ENCODE data around the gene FZD1.

FZD1 gene

GRCh38 chr7:91265693-91266066 lies 1.4 kb downstream of the FZD1 start:
- DNase-seq: no peak

DNA sequence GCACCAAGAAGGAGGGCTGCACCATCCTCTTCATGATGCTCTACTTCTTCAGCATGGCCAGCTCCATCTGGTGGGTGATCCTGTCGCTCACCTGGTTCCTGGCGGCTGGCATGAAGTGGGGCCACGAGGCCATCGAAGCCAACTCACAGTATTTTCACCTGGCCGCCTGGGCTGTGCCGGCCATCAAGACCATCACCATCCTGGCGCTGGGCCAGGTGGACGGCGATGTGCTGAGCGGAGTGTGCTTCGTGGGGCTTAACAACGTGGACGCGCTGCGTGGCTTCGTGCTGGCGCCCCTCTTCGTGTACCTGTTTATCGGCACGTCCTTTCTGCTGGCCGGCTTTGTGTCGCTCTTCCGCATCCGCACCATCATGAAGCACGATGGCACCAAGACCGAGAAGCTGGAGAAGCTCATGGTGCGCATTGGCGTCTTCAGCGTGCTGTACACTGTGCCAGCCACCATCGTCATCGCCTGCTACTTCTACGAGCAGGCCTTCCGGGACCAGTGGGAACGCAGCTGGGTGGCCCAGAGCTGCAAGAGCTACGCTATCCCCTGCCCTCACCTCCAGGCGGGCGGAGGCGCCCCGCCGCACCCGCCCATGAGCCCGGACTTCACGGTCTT lies 1.9 kb downstream of the FZD1 start:
- DNase-seq: no peak

GRCh38 chr7:91266689-91267090 lies 2.5 kb downstream of the FZD1 start:
- DNase-seq: no peak

GRCh38 chr7:91267171-91267955 lies 3.1 kb downstream of the FZD1 start:
- no peak for DNase-seq

DNA sequence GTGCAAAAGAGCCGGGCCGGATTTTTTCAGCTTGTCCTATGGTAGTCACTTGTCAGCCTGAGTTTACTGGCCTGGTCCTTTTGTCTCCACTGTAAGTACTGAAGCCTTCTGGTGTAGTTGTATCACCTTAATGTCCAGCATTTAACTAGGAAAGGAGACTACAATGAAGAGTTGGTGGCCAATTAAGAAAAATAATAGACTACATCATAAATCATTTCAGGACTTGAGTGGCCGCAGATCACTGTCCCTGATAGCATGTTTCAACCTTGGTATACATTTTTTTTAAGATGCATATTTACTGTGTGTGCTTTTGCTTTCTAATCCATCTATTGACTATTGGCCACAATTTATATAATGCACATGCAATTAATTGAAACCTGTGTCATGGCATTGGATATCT lies 6.1 kb downstream of the FZD1 start:
- no peak for DNase-seq

- DNase-seq: no peak
These were observed 12.7 kb downstream of the FZD1 start for GRCh38 chr7:91276909-91277308.

DNA sequence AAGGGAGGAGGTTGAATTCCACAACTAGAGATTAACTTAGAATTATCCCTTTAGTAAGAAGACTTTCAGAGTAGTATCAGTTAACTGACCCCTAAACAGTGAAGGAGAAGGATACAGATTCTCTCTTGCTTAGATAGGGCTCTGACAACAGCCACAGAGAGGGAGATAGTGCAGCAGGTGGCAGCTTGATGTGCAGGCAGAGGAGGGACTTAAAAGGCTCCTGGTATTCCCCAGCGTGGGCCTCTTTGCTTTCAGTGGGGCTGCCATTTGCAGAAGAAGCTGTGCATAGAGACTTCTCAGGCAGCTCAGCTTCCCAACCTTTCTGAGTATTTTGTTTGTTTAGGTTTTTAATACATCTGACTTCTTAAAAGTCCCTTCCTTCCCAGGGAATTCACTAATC lies 16.0 kb downstream of the FZD1 start:
- DNase-seq: no peak

DNA sequence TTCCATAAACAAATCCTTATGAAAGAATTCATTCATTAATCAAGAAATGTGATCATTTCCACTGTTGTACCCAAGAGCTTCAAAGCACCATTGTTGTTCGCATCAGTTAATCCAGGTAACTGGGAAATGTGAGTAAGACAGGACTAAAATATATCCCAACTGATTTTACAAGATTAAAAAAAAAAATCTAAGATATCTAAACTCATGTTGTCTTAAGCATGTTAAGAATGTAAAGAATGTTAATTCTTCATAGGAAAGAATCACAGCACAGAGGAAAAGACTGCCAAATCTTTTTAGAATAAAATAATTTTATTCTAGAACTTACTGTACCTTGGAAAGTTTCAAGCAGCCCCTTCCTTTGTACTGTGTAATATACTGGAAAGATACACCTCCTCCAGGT lies 16.4 kb downstream of the FZD1 start:
- no peak for DNase-seq

DNA sequence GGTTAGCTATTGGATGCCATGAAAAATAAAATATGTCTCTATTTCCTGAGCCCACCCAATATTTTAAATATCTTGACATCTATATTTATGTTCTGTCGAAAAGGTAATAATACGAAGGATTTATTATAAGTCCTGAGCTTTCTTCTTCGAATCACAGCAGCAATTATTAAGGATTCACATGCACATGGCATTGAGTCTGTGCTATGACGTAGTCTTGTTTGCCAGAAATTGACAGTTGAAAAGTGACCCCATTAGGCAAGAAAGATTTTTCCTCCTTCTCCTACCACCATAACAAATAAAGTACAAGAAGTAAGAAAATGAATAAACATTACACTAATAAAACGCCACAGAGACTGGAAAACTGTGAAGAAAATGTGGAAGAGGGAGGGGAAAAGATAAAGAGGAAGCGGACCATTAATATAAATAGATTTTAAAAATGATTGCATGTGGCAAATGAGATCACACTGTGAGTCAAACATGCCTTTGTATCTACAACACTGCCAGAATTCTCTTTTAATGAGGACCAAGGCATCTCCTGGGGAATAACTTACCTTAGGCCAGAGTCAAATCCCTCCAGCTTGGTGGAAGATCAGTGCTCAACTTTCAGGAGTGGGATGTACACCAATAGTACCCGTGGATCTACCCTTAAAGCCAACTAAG lies 21.6 kb downstream of the FZD1 start:
- DNase-seq: no peak

- no peak for DNase-seq
These were observed 22.2 kb downstream of the FZD1 start for GRCh38 chr7:91286432-91286831.

- DNase-seq: no peak
These were observed 23.3 kb downstream of the FZD1 start for GRCh38 chr7:91287371-91288084.

DNA sequence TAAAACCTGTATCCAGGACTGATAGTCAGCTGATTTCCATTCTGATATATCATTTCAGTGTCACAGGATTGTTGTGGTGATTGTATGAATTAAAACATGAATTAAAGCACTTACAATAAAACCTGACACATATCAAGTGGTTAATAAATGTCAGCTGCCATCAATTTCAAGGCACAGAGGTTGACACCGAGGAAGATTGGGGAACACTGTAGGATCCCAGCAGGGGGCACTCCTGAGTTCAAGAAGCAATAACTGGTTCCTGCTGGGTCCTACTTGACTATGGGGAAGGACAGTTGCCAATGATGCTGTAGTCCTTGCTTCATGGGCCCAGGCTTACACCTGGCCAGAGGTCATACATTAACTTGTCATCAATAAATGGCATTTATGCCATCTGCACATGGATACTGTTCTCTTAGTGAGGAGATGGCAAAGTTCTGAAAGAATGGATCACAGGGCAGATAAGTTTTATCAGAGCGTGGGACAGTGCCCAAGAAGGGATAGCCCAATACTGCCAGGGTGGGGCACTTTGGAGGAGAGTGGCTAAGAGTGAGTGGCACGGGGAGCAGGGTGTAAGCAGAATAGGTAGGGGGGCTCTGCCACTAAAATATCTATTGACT lies 24.1 kb downstream of the FZD1 start:
- no peak for DNase-seq

- DNase-seq: no peak
These were observed 25.5 kb downstream of the FZD1 start for GRCh38 chr7:91289633-91290254.

GRCh38 chr7:91291302-91291701 lies 27.1 kb downstream of the FZD1 start:
- DNase-seq: no peak

- DNase-seq: no peak
These were observed 27.7 kb downstream of the FZD1 start for GRCh38 chr7:91291902-91292301.

DNA sequence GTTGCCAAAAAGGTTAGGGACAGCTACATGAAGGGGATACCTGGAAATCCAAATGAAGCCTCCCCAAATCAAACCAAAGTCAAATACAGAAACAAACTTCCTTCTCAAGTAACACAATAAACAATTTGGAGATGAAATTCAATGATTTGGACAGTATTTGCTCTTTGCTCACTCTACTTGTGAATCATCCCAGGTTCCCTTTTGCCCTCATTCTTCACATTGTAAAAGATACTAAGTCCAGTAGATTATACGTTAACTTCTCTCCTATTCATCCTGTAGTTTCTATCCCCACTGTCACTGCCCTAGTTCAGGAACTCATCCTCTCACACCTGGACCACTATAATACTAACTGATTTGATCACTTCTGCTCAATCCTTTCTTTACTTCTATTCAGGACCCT lies 28.3 kb downstream of the FZD1 start:
- DNase-seq: no peak

- DNase-seq: no peak
These were observed 28.9 kb downstream of the FZD1 start for GRCh38 chr7:91293136-91293535.

- DNase-seq: no peak
These were observed 29.6 kb downstream of the FZD1 start for GRCh38 chr7:91293840-91294239.

GRCh38 chr7:91294639-91295220 lies 30.5 kb downstream of the FZD1 start:
- no peak for DNase-seq

DNA sequence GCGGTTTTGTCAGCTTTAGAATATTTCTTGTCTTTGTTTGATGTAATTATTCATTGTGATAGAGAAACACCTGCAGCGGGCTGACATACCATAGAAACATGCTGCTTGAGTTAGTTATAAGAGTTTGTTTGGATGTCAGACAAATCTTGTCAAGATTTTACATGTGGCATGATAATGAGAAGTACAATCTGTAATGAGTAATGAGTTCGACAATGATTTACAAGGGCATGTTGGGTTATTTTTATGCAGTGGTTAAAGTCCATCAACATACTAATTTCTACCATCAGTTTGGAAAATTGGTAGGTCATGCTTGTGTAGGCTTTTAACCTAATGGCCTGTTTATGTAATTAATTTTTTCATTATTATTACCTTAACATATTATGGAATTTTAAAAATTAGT lies 31.3 kb downstream of the FZD1 start:
- no peak for DNase-seq

- DNase-seq: no peak
These were observed 33.7 kb downstream of the FZD1 start for GRCh38 chr7:91297939-91298338.
